Measurements from ENCODE around the gene DGKD.

The DGKD gene

DNA sequence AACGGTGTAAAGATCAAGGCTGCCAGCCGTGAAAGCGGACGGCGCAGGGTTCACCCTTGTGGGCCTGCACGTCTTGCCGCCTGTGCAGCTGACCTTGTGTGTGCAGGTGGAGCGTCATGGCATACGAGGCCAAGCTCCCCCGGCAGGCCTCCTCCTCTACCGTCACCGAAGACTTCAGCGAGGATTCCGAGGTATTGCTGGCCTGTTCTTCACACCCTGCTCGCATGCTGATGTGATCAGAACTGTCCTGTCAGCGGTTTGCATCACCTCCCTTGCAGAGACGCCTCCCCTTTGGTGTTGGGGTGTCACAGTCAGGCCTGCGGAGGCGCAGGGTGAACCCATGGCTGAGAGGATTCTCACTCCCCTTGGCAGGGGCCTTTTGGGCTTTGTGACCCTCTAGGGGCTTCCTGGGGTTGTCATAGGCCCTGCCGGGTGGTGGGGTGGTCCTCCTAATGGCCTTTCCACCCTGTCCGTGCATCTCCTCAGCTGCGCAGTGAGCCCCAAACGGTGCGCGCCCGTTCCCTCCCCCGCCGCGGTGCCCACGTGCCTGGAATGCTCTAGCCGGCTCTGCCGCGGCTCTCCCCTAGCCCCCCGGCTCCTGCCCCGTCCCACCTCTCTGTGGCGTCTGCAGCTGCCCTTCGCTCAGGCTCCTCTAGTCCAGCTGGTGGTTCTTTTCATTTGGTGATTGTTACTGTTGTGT is 92.5 kb downstream of the DGKD start:
- no peak for DNase-seq (ENCODE audit: low spot score)

DNA sequence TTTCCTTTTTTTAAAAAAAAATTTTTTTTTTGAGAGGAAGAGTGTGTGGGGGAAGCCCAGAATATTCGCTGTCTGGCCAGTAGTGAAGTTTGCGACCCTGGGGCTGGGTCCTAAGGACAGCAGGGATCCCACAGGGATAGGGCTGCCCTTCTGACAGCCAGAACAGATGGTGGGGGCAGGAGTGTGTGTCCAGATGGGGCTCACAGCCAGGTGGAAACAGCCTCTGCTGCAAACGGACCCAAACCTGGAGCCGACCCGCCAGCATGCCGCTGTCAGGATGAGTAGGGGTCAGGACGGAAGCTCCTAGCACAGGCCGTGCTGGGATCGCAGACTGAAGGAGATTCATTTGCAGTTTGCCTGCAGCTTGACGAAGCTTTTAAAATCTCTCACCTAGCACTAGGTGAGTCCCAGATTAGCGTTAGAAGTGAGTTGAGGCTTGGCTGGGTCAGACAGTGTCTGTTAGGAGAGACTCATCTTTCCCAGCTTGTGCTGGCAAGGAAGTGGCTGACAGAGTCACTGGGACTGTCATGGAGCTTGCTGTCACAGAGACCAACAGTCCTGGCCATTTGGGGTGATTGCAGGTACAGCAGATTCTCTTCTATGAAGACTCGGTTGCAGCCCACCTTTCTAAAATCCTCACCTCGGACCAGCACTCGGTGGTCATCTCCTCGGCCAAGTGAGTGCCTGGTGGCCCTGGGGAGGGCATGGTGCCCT is 93.4 kb downstream of the DGKD start:
- DNase-seq (ENCODE audit: low spot score): no peak

DNA sequence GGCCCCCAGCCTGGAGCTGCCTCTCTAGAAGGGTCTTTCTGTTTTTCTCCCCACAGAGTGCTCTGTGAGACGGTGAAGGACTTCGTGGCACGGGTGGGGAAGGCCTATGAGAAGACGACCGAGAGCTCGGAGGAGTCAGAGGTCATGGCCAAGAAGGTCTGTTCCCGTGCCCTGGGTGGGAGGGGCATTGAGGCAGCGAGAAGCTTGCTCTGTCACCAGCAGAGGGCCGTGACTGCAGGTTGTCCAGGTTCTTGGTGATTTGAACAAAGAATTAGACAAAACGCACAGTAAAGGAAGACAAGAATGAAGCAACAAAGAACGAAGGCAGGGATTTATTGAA is 93.9 kb downstream of the DGKD start:
- DNase-seq (ENCODE audit: low spot score): no peak

DNA sequence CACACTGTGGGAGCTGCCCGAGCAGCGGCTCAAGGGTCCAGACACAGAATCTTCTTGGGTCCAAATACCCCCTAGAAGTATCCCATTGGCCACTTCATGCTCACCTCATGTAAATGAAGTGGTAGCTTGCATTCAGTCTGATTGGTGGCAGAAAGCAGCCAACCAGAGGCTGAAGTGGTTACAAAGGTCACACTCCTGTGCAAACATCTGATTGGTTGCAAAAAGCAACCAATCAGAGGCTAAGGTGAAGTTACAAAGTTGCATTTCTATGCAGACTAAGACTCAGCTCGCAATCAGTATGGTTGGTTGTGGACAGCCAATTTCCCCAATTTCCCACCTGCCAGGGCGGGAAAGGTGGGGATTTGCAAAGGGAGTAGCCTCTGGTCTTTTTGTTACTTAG is 94.3 kb downstream of the DGKD start:
- DNase-seq (ENCODE audit: low spot score): no peak

DNA sequence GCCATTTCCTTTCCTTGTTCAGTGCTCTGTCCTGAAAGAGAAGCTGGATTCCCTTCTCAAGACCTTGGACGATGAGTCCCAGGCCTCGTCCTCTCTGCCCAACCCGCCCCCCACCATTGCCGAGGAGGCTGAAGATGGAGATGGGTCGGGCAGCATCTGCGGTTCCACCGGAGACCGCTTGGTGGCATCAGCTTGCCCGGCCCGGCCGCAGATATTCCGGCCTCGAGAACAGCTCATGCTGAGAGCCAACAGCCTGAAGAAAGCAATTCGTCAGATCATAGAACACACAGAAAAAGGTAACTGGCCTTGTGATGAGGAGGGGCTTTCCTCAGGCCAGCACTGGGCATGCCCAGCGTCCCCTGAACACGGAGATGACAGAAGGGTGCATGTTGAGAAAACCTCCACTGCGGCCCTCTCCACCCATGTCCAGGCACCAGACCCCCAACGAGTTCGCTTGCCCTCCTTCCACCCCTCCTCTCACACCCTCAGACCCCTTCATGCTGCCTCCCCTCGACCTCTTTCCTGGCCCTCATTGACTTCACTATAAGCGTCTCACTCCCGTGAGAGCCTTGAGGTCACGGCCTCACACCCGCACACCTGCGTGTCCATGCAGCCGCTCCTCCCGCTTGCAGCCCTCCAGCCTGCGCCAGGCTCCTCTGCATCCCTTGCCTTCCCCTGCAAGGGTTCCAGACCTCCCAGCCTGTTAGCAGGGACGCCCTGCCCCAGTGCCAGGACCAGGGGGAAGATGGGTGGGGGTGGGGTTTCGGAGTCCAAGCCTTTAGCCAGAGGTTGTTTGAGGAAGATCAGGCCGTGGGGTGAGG is 95.0 kb downstream of the DGKD start:
- no peak for DNase-seq (ENCODE audit: low spot score)

DNA sequence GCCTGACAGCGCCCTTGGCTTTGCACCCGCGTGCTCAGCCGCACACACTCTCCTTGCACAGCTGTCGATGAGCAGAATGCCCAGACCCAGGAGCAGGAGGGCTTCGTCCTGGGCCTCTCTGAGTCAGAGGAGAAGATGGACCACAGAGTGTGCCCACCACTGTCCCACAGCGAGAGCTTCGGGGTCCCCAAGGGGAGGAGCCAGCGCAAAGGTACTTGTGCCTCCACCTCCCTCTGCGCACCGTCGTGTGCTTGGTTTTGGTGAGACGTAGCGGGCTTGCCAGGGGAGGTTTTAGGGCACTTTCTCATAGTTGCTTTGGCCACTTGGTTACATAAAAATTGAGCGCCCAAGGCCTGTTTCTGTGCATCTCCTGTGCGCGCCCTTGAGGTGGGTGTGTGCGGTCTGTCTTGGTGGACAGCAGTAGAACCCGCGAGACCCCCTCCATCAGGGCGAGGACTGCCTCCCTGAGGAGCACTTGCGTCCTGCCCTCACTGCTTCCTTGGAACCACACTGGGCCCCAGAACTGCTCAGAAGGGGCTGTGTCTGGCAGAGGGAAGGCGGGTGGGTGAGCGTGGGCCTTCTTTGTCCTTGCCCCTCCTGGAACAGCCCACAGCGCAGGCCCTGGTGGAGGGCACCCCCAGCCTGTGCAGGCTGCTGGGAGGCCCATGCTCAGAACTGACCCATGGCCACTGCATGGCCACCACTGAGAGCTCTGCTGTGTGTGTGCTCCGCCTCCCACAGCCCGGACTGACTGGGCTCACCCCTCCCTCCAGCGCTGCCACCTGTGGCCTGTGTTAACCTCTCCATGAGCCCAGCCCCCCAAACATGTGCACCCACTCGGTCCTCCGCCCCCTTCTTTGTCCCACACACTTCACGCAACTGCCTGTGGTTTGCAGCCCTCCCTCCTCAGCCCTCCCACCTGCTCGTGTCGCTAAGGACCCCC is 95.9 kb downstream of the DGKD start:
- no peak for DNase-seq (ENCODE audit: low spot score)

DNA sequence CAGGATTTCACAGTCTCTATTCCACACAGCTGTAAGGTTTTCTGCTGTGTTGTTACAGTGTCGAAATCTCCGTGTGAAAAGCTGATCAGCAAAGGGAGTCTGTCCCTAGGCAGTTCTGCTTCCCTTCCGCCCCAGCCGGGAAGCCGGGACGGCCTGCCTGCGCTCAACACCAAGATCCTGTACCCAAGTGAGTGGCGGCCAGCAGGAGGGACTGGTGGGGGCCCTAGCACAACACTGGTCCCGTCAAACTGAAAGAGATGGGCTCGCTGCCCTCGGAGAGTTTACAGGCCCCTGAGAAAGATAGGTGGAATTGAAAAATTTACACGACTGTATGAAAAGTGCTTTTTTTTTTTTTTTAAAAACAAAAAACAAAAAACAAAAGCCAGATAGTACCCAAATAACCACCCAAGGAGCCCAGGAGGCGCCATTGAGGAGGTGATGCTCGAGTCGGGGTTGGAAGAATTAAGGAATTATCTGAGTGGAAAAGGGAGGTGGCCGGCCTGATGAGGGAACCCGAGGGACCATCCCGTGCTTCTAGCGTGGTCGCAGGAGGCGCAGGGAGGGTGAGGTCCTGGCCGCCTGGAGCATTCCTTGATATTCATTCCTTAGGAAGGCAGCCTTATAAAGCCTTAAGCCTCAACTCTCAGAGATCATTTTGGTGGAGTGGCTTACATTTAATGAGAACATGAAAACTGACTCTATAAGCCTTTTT is 96.7 kb downstream of the DGKD start:
- DNase-seq (ENCODE audit: low spot score): no peak

DNA sequence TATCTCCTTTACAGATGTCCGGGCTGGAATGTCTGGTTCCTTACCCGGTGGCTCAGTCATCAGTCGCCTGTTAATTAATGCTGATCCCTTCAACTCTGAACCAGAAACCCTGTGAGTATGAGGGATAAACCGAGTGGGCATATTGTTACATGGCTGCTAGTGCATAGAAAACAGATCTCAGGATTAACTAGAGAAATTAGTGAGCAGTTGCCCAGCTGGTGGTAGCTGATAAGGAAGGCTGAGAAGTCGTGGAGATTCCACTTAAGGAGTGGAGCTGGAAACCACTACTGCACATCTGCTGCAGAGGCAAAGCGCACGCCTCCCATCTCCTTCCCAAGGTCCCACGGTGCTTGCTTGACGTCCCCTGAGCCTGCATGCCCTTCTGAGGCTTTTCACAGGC is 97.7 kb downstream of the DGKD start:
- no peak for DNase-seq (ENCODE audit: low spot score)

DNA sequence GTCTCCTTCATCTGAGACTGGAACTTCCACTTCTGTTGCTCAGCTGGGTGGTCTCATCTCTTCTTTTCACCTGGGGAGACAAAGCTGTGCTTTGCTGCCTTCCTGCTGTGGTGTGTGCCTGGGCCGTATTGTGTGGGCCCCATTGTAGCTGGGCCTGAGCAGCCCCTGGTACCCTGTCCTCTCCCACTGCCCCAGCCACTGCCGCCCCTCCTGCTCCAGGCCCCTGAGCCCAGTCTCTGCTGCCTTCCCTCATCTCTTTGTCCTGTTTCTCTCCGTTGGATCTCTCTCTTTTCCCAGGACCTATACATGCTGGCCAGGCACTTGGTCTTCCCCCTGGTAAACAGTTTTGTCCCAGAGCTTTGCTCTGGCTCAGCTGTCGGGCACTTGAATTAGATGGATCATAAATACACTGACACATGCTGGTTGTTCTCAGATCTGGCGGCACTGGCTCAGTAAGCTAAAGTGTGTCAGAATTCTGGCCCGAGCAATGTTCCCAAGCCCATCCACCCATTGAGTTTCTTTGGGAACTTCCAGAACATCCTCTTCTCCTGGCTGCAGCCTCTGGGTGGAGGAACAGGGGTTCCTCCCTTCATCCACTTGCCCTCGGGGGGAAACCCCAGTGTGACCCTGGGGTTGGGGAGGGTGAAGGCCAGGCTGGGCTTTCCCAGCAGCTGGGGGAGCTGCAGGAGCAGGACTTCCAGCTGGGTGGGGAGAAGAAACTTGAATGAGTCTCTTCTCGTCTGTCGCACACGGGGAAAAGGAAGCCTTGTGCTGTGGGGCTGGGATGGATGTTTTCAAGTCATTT is 99.0 kb downstream of the DGKD start:
- no peak for DNase-seq (ENCODE audit: low spot score)

DNA sequence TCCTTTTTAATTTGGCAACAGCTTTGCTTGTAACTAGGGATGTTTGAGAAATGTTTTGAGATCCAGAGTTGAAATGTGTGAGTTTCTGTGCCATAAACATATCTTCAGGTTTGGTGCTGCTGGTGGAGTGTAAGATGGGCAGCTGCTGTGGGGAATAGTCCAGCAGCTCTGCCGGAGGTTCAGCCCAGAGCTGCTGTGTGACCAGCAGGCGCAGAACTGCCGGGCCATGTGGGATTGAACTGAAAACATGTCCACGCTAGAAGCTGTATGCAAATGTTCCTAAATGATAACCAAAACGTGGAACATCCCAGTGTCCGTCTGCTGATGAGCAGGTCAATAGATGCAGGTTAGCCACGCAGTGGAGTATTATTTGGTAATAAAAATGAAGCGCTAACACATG is 99.6 kb downstream of the DGKD start:
- no peak for DNase-seq (ENCODE audit: low spot score)

DNA sequence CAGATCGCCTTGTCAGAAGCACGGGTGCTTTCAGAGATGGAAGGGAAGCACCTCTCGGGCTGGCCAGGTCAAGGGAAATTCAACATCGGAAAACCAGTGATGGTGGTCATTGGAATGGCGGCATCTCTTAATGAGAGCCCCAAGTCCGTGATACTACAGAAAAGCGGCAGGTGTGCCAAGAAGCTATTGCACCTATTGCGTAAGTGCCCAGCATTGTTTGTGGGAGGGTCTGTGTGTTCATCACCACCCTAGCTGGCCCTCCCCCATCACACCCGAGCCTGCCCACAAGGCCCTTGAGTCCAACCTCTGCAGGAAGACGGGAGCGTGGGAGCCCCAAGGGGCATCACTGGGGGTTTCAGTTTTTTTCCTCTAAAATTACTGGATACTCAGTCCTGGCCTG is 100.7 kb downstream of the DGKD start:
- no peak for DNase-seq (ENCODE audit: low spot score)

DNA sequence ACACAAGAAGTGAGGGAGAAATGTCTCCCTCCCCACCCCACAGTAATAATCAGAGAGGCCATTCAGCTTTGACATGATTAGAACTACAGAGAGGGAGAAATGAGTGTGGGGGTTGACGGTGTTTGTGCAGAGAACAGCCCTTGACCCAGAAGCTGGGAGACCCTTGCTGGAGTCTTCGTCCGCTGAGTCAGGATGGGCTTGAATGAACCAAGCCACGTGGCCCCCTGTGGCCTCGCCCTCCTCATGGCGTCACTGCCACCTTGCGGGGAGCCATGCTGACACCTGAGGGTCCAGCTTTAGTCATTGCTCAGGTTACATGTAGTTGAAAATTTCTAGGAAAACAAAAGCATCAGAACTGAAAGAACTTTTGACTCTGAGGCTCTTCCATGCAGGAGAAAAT is 101.2 kb downstream of the DGKD start:
- no peak for DNase-seq (ENCODE audit: low spot score)

DNA sequence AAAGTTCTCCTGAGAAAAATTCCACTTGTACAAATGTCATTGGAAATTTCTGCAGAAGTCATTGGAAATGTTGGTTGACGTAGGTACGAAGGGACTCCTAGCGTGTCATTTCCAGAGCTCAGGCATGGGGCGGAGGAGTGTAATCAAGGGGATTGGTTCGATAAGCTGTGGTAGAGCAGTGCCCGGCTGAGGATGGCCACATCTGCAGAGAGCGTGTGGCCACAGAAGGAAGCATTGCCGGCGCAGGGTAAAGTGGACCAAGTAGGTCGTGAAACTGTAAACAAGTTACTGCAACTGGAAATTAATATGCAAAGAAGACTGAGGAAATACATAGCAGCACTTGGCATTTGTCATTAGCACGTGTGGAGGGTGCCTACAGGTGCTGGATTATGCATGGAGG is 101.8 kb downstream of the DGKD start:
- DNase-seq (ENCODE audit: low spot score): no peak

DNA sequence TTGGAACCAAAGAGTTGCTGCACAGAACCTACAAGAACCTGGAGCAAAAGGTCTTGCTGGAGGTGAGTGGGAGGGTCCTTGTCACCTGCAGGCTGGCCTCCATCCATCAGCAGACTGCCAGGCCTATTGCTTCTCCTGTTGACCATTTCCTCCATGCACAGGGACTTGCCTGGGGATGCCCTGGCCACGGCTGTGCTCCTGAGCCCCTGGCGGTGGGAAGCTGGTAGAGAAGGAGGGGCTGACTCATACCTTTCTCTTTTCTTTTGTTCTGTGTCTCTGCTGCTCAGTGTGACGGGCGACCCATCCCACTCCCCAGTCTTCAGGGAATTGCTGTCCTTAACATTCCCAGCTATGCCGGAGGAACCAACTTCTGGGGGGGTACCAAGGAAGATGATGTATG is 102.6 kb downstream of the DGKD start:
- no peak for DNase-seq (ENCODE audit: low spot score)

DNA sequence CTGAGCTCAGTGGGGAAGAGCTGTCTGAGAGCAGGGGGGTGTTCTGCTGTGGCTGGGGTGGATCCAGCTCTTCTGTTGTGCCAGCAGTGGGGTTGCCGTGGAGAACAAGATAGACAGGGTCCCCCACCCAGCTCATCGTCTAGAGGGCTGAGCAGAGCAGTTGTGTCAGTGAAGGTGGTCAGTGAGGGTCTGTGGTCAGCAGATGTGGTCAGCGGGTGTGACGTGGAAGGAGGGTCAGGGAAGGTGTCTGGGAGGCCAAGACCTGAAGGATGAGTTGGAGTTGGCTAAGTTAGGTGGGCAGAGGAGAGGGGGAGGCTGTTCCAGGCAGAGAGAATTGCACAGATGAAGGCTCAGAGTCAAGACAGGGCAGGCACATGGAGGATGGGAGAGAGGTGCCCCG is 103.1 kb downstream of the DGKD start:
- no peak for DNase-seq (ENCODE audit: low spot score)

DNA sequence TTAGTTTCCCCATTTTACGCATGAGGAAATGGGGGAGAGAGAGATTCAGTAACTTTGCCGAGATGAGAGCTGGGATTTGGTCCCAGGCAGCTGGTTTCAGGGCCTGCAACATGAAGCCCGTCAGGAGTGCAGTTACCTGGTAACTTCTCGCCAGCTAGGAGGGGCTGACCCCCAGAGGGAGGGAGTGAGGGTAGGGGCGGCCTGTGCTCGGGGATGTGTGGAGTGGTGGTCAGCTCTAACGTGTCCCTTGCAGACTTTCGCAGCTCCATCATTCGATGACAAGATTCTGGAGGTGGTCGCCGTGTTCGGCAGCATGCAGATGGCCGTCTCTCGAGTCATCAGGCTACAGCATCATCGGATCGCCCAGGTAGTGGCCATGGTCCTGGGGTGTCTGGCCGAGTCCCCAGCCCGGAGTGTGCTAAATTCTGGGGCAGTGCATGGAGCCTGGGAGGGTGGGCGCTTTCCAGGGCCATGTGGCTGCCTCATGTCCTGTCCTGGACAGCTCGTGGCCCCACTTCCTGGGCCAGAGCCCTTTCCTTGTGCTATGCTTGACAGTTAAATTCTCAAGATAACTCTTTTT is 103.8 kb downstream of the DGKD start:
- no peak for DNase-seq (ENCODE audit: low spot score)

DNA sequence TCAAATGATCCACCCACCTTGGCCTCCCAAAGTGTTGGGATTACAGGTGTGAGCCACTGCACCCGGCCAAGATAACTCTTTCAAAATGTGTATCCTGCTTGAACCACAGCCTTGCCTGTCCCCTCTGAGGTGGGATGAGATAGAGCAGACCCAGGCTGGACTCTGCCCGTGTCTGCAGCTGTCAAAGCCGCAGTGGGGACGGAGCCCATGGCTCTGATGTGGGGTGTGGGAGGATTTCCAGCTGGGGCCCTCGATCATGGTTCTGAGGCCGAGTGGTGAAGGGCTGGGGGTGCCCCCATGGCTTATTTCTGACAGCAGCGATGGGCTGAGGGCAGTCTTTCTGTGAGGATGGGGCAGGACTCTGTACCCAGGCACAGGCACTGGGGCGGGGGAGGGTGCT is 104.5 kb downstream of the DGKD start:
- DNase-seq (ENCODE audit: low spot score): no peak

DNA sequence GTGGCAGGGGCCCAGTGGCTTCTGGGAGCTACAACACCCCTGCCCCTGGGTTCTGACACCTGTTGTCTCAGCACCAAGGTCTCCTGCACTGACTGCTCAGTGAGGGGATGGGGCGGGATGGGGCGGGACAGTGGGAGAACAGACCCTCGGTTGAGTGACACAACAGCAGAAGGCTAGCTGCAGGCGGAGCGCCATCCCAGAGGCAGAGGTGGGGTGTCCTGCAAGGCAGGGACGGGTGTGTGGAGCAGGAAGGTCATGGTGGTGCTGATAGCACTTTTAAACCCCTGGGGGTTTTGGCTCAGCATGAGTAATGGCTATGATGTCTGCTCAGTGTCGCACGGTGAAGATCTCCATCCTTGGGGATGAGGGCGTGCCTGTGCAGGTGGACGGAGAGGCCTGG is 105.1 kb downstream of the DGKD start:
- DNase-seq (ENCODE audit: low spot score): no peak

DNA sequence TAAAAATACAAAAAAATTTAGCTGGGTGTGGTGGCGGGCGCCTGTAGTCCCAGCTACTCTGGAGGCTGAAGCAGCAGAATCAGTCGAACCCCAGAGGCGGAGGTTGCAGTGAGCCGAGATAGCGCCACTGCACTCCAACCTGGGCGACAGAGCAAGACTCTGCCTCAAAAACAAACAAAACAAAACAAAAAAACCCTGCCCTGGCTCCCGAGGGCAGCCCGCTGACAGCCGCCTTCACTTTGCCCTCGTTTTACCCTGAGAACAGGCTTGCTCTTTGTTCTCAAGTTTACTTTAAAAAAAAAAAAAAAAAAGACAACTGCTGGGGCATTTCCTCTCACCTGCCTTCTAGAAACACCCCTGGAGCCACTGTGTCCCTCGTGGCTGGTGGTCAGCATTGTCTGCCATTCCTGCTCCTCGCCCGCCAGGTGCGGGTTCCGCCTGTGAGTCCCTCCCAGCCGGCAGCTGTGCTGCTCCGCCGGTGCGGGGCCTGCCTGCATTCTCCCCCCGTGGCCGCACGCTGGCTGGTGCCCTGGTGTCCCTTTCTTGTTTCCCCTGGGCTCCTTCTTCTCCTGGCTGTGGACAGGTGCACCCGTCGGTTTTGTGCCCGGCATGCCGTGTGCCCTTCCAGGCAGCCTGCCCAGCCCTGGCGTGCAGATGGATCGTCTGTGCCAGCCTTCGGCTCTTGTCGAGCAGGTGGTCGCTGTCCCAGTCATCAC is 106.6 kb downstream of the DGKD start:
- DNase-seq (ENCODE audit: low spot score): peak; percentile 5

DNA sequence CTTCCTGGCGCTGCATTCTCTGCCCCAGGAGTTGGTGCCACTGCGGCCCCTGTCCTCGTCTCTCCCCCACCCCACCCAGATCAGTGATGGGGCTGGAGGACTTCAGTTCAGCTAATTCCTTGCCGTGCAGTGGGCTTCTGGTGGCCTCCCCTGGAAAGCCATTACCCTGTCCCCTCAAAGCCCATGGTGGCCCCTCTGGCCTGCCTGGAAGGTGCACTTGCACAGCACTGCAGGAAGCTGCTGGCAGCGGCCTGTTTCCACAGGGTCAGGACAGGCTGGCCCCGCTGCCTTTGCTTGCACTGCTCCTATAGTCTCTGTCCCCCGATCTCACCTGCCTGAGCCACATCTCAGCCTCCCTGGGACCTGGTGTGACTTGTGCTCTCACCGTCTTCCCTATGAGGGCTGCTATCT is 107.2 kb downstream of the DGKD start:
- DNase-seq (ENCODE audit: low spot score): no peak
